ENCODE measurements around the gene PARL.

Gene PARL

DNA sequence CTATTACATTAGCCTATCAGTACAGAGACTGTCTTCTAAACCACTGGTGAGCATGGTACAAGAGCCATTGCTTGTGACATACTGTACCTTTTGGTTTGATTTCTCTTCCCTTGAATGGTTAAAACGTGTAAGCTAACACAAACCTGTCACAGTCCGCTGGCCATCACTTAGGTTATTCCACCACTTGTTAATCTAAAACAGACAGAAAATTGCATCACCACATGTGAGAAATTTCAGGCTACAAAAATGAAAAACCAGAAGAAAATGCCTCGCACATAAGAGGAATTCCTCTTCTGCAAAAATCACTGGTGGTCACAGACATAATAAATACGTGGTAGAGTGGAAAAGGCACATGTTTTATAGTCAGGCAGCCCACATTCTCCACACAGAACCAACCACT is 22.1 kb downstream of the PARL start:
- TF ChIP-seq, protein P1, sequence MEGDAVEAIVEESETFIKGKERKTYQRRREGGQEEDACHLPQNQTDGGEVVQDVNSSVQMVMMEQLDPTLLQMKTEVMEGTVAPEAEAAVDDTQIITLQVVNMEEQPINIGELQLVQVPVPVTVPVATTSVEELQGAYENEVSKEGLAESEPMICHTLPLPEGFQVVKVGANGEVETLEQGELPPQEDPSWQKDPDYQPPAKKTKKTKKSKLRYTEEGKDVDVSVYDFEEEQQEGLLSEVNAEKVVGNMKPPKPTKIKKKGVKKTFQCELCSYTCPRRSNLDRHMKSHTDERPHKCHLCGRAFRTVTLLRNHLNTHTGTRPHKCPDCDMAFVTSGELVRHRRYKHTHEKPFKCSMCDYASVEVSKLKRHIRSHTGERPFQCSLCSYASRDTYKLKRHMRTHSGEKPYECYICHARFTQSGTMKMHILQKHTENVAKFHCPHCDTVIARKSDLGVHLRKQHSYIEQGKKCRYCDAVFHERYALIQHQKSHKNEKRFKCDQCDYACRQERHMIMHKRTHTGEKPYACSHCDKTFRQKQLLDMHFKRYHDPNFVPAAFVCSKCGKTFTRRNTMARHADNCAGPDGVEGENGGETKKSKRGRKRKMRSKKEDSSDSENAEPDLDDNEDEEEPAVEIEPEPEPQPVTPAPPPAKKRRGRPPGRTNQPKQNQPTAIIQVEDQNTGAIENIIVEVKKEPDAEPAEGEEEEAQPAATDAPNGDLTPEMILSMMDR (IDR thresholded peaks at IDR 0.05; ENCODE audit: extremely low read depth, missing control alignments): no peak
- no peak for DNase-seq (ENCODE audit: low spot score)

DNA sequence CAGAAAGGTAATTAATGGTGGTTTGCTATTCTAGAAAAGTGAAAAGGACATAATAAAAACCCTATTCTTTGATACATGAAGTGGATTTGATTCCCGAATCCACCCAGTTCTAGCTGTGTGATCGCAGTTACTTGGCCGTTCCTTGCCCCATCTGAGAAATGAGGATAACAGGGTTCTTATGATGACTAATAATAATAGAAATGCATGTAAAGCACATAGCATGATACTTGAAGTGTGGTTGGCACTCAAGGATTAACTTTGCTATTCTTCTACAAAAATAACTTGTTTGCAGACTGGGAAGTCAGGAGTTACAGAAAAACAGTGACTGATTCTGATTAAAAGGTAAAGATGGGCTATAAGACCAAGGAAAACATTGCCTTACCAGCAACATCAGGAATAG is 26.8 kb downstream of the PARL start:
- TF ChIP-seq, protein P1 (IDR thresholded peaks at IDR 0.05; ENCODE audit: extremely low read depth, missing control alignments): no peak
- no peak for DNase-seq (ENCODE audit: low spot score)

DNA sequence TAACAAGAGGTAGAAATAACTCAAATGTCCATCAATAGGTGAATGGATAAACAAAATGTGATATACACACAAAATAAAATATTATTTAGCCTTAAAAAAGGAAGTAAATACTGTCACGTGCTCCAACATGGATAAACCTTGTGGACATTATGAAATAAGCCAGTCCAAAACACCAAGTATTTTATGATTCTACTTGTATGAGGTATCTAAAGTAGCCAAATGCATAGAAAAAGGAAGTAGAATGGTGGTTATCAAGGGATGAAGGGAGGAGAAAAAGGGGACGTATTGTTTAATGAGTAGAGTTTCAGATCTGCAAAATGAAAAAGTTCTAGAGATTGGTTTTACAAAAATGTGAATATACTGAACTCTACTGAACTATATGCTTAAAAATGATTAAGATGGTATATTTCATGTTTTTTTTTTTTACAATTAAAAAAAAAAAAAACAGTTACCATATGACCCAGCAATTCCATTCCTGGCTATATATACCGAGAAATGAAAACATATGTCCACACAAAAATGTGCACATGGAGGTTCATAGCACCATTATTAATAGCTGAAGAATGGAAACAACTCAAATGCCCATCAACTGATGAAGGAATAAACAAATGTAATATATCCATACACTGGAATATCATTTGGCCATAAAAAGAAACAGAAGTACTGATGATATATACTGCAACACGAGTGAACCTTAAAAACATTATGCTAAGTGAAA is 30.2 kb downstream of the PARL start:
- no peak for DNase-seq (ENCODE audit: low spot score)

DNA sequence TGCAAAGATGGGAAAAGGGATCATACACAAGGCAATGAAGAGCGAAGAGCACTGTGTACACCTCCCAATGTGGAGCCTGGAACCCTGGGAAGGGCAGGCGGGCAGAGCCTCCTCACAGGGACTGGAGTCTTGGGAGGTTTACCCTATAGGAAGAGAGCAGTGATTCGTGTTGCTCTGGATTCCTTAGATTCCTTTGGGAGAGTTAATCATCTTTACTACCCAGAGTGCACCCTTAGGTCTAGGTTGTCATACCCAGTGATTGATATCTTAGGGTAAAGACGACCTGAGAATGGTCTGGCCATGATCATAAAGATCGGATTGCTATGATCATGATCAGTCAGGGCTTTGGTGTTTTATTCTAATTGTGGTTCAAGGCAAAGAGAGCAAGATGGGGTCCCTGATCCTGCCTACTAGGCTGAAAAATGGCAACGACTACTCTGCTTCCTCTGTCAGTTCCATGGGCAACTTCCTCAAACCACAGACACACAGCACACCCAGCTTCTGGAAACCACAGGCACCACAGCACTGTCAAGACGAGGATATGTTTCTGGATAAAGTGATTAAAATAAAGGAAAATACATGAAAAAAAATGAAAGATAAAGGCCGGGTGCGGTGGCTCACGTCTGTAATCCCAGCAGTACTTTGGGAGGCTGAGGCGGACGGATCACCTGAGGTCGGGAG is 38.9 kb downstream of the PARL start:
- TF ChIP-seq, protein P1 (IDR thresholded peaks at IDR 0.05; ENCODE audit: extremely low read depth, missing control alignments): no peak
- DNase-seq (ENCODE audit: low spot score): no peak

More for the DNA sequence above, 30.2 kb downstream of the PARL start:
- TF ChIP-seq, protein P1 (IDR thresholded peaks at IDR 0.05; ENCODE audit: extremely low read depth, missing control alignments): no peak

DNA sequence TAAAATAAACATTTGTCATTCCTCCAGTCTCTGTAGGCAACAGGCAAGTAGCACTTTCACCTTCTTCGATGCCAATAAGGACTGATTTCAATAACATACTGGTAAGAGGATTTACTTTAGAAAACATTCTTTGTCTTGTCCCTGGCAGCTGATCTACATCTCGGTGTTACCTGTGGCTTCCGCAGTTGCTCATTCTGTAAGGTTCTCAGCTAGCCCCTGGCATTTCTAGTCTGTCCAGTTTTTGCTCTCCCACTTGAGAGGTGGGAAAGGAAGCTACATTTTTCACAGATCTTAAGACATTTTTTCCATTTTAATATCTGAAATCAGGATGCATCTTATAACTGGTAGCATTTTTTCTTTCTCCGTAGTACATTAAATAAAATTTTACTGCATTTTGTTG is 39.6 kb downstream of the PARL start:
- no peak for DNase-seq (ENCODE audit: low spot score)
- TF ChIP-seq, protein P1 (IDR thresholded peaks at IDR 0.05; ENCODE audit: extremely low read depth, missing control alignments): no peak

DNA sequence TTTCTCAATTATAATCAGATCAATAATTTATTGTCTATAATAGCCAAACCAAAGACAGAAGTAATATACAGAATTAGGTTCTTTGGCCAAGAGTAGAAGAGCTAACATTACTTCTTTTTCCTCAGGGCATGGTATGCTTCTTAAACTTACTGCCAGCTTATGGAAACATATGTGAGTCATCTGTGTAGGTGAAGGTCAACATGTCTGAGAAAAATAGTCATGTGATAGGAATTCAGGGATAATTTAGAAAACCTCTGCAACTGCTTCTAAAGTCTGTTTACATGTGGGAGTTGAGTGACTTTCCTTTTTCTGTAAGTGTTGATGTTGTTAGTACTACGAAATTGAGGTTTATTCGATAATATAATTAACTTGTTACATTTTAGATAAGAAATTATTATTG is 40.1 kb downstream of the PARL start:
- no peak for DNase-seq (ENCODE audit: low spot score)
- TF ChIP-seq, protein P1 (IDR thresholded peaks at IDR 0.05; ENCODE audit: extremely low read depth, missing control alignments): no peak

DNA sequence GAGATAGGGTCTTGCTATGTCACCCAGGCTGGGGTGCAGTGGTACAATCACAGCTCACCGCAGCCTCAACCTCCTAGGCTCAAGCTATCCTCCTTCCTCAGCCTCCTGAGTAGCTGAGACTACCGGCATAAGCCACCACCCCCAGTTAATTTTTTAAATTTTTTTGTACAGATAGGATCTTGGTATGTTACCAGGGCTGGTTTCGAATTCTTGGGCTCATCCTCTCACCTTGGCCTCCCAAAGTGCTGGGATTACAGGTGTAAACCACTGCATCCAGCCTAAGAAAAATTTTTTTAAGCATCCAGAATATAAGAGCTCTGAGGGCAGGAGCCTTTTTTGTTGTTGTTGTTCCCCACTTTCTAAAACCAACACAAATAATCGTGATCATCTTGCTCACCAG is 44.9 kb downstream of the PARL start:
- no peak for DNase-seq (ENCODE audit: low spot score)
- TF ChIP-seq, protein P1 (IDR thresholded peaks at IDR 0.05; ENCODE audit: extremely low read depth, missing control alignments): no peak

Measured in GM20000 (cell line).